ENCODE measurements around the gene PPP1R13B.

The PPP1R13B gene

GRCh38 chr14:103736546-103737431 is 110.6 kb downstream of the PPP1R13B start:
- no peak for TF ChIP-seq CTCF (IDR thresholded peaks at IDR 0.05; ENCODE audit: low read depth, low read length)
- no peak for DNase-seq (ENCODE audit: low read depth in 2 of 2)
- H3K4me3 ChIP-seq (replicated peaks in 1 of 2; ENCODE audit: low read depth in 2 of 2, low read length in 2 of 2): no peak overlapping the region

- TF ChIP-seq CTCF (IDR thresholded peaks at IDR 0.05; ENCODE audit: low read depth, low read length): no peak
- no peak overlapping the region for H3K4me3 ChIP-seq (replicated peaks in 1 of 2; ENCODE audit: low read depth in 2 of 2, low read length in 2 of 2)
- no peak for DNase-seq (ENCODE audit: low read depth in 2 of 2)
Observed at GRCh38 chr14:103735815-103736545, 111.4 kb downstream of the PPP1R13B start.

GRCh38 chr14:103735439-103735814 is 111.9 kb downstream of the PPP1R13B start:
- DNase-seq (ENCODE audit: low read depth in 2 of 2): no peak
- no peak for TF ChIP-seq CTCF (IDR thresholded peaks at IDR 0.05; ENCODE audit: low read depth, low read length)
- H3K4me3 ChIP-seq (replicated peaks in 1 of 2; ENCODE audit: low read depth in 2 of 2, low read length in 2 of 2): no peak overlapping the region

GRCh38 chr14:103735022-103735421 is 112.4 kb downstream of the PPP1R13B start:
- no peak for TF ChIP-seq CTCF (IDR thresholded peaks at IDR 0.05; ENCODE audit: low read depth, low read length)
- no peak overlapping the region for H3K4me3 ChIP-seq (replicated peaks in 1 of 2; ENCODE audit: low read depth in 2 of 2, low read length in 2 of 2)
- no peak for DNase-seq (ENCODE audit: low read depth in 2 of 2)

GRCh38 chr14:103734081-103734888 is 113.1 kb downstream of the PPP1R13B start:
- no peak for TF ChIP-seq CTCF (IDR thresholded peaks at IDR 0.05; ENCODE audit: low read depth, low read length)
- DNase-seq (ENCODE audit: low read depth in 2 of 2): no peak
- no peak overlapping the region for H3K4me3 ChIP-seq (replicated peaks in 1 of 2; ENCODE audit: low read depth in 2 of 2, low read length in 2 of 2)

DNA sequence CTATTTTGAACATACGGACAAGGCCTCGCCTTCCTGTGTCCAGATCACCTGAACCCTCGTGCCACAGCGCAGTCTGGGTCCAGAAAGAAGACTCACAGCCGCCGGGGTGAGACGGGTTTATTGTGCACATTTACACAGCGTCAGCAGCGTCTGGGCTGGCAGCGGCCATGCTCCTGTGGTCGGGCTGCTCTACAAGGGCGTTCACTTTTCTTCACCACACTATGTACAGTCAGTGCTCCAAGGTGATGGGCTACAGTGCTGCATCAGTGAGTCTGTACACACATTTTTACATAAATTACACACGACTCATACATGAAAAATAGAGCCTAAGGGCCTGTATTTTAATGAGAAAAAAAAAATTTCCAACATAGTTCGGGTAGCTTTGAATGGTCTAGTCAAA is 113.7 kb downstream of the PPP1R13B start:
- TF ChIP-seq CTCF (IDR thresholded peaks at IDR 0.05; ENCODE audit: low read depth, low read length): no peak
- H3K4me3 ChIP-seq (replicated peaks in 1 of 2; ENCODE audit: low read depth in 2 of 2, low read length in 2 of 2): no peak overlapping the region
- DNase-seq (ENCODE audit: low read depth in 2 of 2): no peak
